HS-27A (cell line): Measurements from ENCODE around the gene HOXB9.

Source experiments
- DNase-seq: peaks from one replicate; pipeline ENCODE4 v3.0.0-alpha.2; 2012; ENCODE audit warnings: low read depth, missing footprints

The HOXB9 gene

GRCh38 chr17:48639136-48639535, 13.0 kb upstream of the HOXB9 start:
- DNase-seq, result no peak

GRCh38 chr17:48637323-48638260, 11.4 kb upstream of the HOXB9 start:
- no peak for DNase-seq

GRCh38 chr17:48636177-48637018, 10.2 kb upstream of the HOXB9 start:
- no peak for DNase-seq

- DNase-seq, result no peak
Observed at GRCh38 chr17:48634493-48635208, 8.5 kb upstream of the HOXB9 start.

- DNase-seq, result no peak
Observed at GRCh38 chr17:48633266-48633677, 7.1 kb upstream of the HOXB9 start.

GRCh38 chr17:48632579-48633265, 6.6 kb upstream of the HOXB9 start:
- no peak for DNase-seq

- DNase-seq, result no peak
Observed at GRCh38 chr17:48631693-48632578, 5.8 kb upstream of the HOXB9 start.

- no peak for DNase-seq
Observed at GRCh38 chr17:48630925-48631692, 5.0 kb upstream of the HOXB9 start.

GRCh38 chr17:48630009-48630924, 4.1 kb upstream of the HOXB9 start:
- no peak for DNase-seq

- DNase-seq, result no peak
Observed at GRCh38 chr17:48629411-48629759, 3.2 kb upstream of the HOXB9 start.

- no peak for DNase-seq
Observed at GRCh38 chr17:48628649-48629410, 2.7 kb upstream of the HOXB9 start.

GRCh38 chr17:48627623-48628521, 1.7 kb upstream of the HOXB9 start:
- no peak for DNase-seq

- DNase-seq, result no peak
Observed at GRCh38 chr17:48627118-48627597, 1.0 kb upstream of the HOXB9 start.

- DNase-seq, result no peak
Observed at GRCh38 chr17:48625495-48626244, 488 bp downstream of the HOXB9 start.

GRCh38 chr17:48624544-48625494, 1.3 kb downstream of the HOXB9 start:
- no peak for DNase-seq
